ENCODE data around the gene RCSD1.

Gene RCSD1

DNA sequence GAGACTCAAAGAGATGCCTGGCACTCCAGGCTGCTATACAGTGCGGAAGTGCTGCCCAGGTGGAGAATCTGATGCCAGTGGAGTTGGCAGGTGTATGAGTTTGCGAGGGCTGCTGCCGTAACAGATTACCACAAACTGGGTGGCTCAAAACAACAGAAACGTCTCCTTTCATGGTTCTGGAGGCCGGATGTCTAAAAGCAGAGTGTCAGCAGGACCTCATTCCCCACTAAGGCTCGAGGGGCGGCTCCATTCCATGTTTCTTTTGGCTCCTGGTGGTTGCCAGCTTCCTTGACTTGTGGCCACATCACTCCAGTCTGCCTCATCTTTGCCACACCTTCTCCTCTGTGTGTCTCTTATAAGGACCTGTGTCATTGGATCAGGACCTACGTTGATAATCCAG, 10.0 kb downstream of the RCSD1 start:
- in situ Hi-C loops (cut with HindIII; ENCODE audit: low pct_ligation_motif_present, low sequenced_read_pairs) = no loop called here
- no peak overlapping the region for H3K27ac ChIP-seq
- no peak for DNase-seq

DNA sequence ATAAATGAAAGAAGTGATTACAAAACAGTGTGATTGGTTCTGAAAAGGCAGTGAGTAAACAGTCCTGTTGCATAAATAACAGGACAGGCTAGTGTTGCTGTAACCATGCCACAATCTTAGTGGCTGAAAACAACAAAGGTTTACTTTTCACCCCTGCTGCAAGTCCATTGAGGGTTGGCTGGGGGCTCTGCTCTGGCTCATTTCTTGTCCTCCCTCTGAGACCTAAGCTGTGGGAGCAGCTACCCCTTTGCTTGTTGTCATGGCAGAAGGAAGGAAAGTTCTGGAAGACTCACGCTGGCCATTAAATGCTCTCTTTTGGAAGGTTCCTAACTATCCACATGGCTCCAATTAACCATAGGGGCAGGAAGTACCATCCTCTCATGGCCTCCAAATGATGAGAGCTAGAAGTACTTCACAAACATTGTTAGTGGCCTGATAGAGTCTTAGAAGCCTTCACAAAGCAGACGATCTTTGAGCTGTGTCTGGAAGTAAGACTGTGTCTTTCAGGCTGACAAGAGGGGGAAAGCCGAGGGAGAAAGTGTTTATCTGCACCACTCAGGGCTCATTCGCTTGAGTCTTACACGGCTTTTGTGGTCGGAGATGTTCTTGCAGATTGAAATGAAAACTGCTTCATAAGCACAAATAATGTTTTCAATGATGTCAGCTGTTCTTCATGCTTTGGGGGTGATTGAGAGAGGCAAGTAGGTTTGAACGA, 11.9 kb downstream of the RCSD1 start:
- DNase-seq = no peak
- Histone ChIP-seq H3K36me3 (replicated peaks) (no peaks in the 10 kb centered on the region), H3K27me3 (replicated peaks) (no peaks in the 10 kb centered on the region), H3K27ac (no peak overlapping the region), H3K4me3 (ENCODE audit: low read depth, low read length) (no peak overlapping the region)
- in situ Hi-C loops (cut with HindIII; ENCODE audit: low pct_ligation_motif_present, low sequenced_read_pairs) = no loop called here
- TF ChIP-seq, protein P1, sequence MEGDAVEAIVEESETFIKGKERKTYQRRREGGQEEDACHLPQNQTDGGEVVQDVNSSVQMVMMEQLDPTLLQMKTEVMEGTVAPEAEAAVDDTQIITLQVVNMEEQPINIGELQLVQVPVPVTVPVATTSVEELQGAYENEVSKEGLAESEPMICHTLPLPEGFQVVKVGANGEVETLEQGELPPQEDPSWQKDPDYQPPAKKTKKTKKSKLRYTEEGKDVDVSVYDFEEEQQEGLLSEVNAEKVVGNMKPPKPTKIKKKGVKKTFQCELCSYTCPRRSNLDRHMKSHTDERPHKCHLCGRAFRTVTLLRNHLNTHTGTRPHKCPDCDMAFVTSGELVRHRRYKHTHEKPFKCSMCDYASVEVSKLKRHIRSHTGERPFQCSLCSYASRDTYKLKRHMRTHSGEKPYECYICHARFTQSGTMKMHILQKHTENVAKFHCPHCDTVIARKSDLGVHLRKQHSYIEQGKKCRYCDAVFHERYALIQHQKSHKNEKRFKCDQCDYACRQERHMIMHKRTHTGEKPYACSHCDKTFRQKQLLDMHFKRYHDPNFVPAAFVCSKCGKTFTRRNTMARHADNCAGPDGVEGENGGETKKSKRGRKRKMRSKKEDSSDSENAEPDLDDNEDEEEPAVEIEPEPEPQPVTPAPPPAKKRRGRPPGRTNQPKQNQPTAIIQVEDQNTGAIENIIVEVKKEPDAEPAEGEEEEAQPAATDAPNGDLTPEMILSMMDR (IDR thresholded peaks at IDR 0.05; ENCODE audit: low read depth, low read length, missing control alignments) = no peak

More for the DNA sequence above, 10.0 kb downstream of the RCSD1 start:
- Histone ChIP-seq H3K36me3 (replicated peaks) (no peaks in the 10 kb centered on the region), H3K4me3 (ENCODE audit: low read depth, low read length) (no peak overlapping the region), H3K27me3 (replicated peaks) (no peaks in the 10 kb centered on the region)
- TF ChIP-seq, protein P1 (IDR thresholded peaks at IDR 0.05; ENCODE audit: low read depth, low read length, missing control alignments) = no peak

DNA sequence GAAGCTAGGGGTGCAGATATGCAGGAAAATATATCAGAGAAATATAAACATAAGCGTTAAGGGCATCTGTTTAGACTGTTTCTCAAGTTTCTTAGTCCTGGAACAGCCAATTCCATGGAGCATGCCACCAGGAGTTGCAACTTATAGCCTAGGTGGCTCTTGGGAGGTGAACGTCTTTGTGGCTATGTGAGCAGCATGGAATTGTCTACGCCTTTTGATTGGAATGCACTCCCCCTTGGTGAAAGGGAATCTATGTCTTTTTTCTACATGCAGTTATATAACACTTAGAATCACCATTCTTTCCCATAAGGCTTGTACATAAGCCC, 12.4 kb downstream of the RCSD1 start:
- H3K27ac ChIP-seq = no peak overlapping the region
- TF ChIP-seq, protein P1 (IDR thresholded peaks at IDR 0.05; ENCODE audit: low read depth, low read length, missing control alignments) = no peak

DNA sequence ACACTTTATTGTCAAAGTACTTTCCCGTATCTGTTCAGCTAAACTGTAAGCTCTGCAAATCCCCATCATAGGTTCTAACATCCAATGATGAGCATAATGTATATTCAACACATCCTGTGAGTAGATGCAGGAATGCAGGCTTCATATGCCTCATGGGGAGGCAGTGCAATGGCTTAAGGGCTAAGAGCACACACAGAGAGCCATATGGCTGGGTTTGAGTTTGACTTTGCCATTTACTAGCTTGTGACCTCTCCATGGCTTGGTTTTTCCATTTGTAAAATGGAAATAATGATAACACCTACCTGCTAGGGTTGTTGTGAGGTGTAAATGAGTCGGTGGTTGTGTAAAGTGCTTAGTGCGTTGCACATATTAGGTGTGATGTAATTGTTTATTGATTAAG, 13.4 kb downstream of the RCSD1 start:
- DNase-seq = no peak
- in situ Hi-C loops (cut with HindIII; ENCODE audit: low pct_ligation_motif_present, low sequenced_read_pairs) = no loop called here
- no peak overlapping the region for H3K27ac ChIP-seq
- TF ChIP-seq, protein P1 (IDR thresholded peaks at IDR 0.05; ENCODE audit: low read depth, low read length, missing control alignments) = no peak
- H3K4me3 ChIP-seq (ENCODE audit: low read depth, low read length) = no peak overlapping the region
- H3K36me3 ChIP-seq (replicated peaks) = no peaks in the 10 kb centered on the region
- H3K27me3 ChIP-seq (replicated peaks) = no peaks in the 10 kb centered on the region

More for the DNA sequence above, 12.4 kb downstream of the RCSD1 start:
- DNase-seq = no peak
- no peaks in the 10 kb centered on the region for H3K27me3 ChIP-seq (replicated peaks)
- in situ Hi-C loops (cut with HindIII; ENCODE audit: low pct_ligation_motif_present, low sequenced_read_pairs) = no loop called here
- H3K36me3 ChIP-seq (replicated peaks) = no peaks in the 10 kb centered on the region
- H3K4me3 ChIP-seq (ENCODE audit: low read depth, low read length) = no peak overlapping the region

DNA sequence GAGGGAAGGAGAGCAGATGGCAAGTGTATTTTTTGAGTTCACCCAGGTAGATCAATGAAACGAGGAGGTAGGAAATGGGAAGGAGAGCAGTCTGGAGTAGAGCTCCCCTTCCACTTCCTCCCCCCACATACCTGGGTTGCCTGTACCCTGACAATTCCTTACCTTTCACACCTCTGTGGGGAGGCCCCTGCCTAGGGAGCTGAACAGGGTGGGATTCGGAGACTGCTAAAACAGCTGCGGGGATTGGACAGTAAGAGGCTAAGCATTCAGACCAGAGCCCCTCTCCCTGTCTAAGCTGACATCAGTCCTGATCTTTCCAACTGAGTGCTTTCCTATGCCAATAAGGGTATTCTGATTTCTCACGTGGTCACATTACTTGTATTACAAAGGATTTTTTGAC, 14.5 kb downstream of the RCSD1 start:
- H3K4me3 ChIP-seq (ENCODE audit: low read depth, low read length) = no peak overlapping the region
- DNase-seq = no peak
- H3K27ac ChIP-seq = no peak overlapping the region
- H3K27me3 ChIP-seq (replicated peaks) = no peaks in the 10 kb centered on the region
- in situ Hi-C loops (cut with HindIII; ENCODE audit: low pct_ligation_motif_present, low sequenced_read_pairs) = no loop called here
- H3K36me3 ChIP-seq (replicated peaks) = no peaks in the 10 kb centered on the region
- TF ChIP-seq, protein P1 (IDR thresholded peaks at IDR 0.05; ENCODE audit: low read depth, low read length, missing control alignments) = no peak

DNA sequence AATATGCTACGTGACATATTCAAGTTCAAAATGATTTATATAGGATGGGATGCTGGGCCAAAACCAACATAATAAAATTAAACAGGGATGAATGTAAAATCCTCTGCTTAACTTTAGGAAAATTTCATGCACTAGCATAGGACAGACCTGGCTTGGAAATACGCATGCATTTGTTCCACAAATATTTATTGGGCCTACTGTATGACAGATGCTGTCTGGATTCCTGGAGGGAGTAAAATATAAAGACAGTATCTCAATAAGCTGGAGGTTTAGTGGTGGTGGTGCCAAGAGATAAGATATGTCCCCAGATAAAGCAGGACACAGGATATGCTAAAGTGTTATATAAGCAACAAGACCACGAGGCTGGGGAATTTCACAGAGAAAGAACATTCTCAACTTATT, 15.1 kb downstream of the RCSD1 start:
- Histone ChIP-seq H3K36me3 (replicated peaks) (no peaks in the 10 kb centered on the region), H3K27me3 (replicated peaks) (no peaks in the 10 kb centered on the region), H3K4me3 (ENCODE audit: low read depth, low read length) (no peak overlapping the region), H3K27ac (no peak overlapping the region)
- in situ Hi-C loops (cut with HindIII; ENCODE audit: low pct_ligation_motif_present, low sequenced_read_pairs) = no loop called here
- no peak for DNase-seq
- TF ChIP-seq, protein P1 (IDR thresholded peaks at IDR 0.05; ENCODE audit: low read depth, low read length, missing control alignments) = no peak
